Lower leg skin (tissue), 3 donors: ENCODE measurements around the gene CC2D2B.

Source experiments
- POLR2A ChIP-seq, 2 donors: fragments of 450-650 bp; IDR thresholded peaks; one replicate each; pipeline ENCODE4 v1.6.1; 2016 to 2017; ENCODE audit warnings: antibody characterized with exemption in 2 of 2, mild to moderate bottlenecking in 1 of 2, moderate library complexity in 1 of 2
- TF ChIP-seq, protein P1 (sequence below), 3 donors: fragments of 450-650 bp; IDR thresholded peaks; one replicate each; pipeline ENCODE4 v1.5.1; 2016; ENCODE audit warnings: antibody characterized with exemption in 3 of 3, mild to moderate bottlenecking in 3 of 3, moderate library complexity in 2 of 3

DNA sequence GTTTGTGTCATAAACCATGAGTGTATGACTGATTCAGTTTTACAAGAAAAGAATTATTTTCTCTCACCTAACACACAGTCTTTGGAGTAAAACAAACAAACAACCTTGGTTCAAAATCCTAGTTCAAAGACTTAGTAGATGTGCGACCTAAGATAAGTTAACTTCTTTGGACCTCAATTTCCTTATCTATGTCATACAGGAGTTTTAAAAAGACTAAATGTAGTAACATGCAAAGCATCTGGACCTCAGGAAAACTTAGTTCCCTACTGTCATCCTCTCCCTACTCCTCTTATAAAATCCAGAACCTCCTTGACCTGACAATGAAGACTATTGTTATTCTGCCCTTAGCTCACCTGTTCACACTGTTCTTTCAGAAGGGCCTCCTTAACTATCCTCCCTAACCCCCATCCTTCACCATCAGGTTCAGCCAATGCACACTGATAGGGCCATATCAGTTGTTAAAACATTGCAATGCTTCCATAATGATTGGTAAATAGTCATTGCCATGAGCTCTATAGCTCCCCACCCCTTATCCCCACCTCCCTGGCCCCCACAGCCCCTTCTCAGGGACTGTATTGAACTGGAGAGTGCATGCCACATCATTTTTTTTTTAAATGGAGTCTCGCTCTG lies 106.8 kb downstream of the CC2D2B start:
- TF ChIP-seq, protein P1, sequence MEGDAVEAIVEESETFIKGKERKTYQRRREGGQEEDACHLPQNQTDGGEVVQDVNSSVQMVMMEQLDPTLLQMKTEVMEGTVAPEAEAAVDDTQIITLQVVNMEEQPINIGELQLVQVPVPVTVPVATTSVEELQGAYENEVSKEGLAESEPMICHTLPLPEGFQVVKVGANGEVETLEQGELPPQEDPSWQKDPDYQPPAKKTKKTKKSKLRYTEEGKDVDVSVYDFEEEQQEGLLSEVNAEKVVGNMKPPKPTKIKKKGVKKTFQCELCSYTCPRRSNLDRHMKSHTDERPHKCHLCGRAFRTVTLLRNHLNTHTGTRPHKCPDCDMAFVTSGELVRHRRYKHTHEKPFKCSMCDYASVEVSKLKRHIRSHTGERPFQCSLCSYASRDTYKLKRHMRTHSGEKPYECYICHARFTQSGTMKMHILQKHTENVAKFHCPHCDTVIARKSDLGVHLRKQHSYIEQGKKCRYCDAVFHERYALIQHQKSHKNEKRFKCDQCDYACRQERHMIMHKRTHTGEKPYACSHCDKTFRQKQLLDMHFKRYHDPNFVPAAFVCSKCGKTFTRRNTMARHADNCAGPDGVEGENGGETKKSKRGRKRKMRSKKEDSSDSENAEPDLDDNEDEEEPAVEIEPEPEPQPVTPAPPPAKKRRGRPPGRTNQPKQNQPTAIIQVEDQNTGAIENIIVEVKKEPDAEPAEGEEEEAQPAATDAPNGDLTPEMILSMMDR (IDR thresholded peaks at IDR 0.05) = no peak
- no peak for TF ChIP-seq POLR2A (IDR thresholded peaks at IDR 0.05)
